ENCODE results near the gene FBXL13. TPM values are rescaled to one million over a fixed set of nuclear protein-coding genes. Genes with fewer than 3 reads are reported as not detected.
"Not testable (repeated sequence)": the region's sequence is repeated elsewhere in the genome, so short reads cannot be mapped to it uniquely, and the experiment has no call there.

FBXL13 gene
- total RNA-seq, 1 donor: 1.3 TPM

- no peak for DNase-seq (ENCODE audit: low read depth in 2 of 3, low spot score in 2 of 3)
Observed at GRCh38 chr7:103080923-103081322, 6.3 kb upstream of the FBXL13 start.

- DNase-seq (ENCODE audit: low read depth in 2 of 3, low spot score in 2 of 3): no peak
Observed at GRCh38 chr7:103079836-103080235, 5.2 kb upstream of the FBXL13 start.

GRCh38 chr7:103078226-103078625 lies 3.6 kb upstream of the FBXL13 start:
- peak in 1 of 3 donors; percentile 8 for DNase-seq (ENCODE audit: low read depth in 2 of 3, low spot score in 2 of 3)

GRCh38 chr7:103077318-103077717 lies 2.7 kb upstream of the FBXL13 start:
- no peak for DNase-seq (ENCODE audit: low read depth in 2 of 3, low spot score in 2 of 3)

- DNase-seq (ENCODE audit: low read depth in 2 of 3, low spot score in 2 of 3): no peak
Observed at GRCh38 chr7:103076764-103077163, 2.2 kb upstream of the FBXL13 start.

- peak; percentile 18 to 70 (median 70) for DNase-seq (ENCODE audit: low read depth in 2 of 3, low spot score in 2 of 3)
Observed at GRCh38 chr7:103075337-103075918, 832 bp upstream of the FBXL13 start.

GRCh38 chr7:103073989-103074518 lies 542 bp downstream of the FBXL13 start:
- DNase-seq (ENCODE audit: low read depth in 2 of 3, low spot score in 2 of 3): no peak

- DNase-seq (ENCODE audit: low read depth in 2 of 3, low spot score in 2 of 3): no peak
Observed at GRCh38 chr7:103071000-103071399, 3.6 kb downstream of the FBXL13 start.

GRCh38 chr7:103068414-103069403 lies 5.9 kb downstream of the FBXL13 start:
- no peak for DNase-seq (ENCODE audit: low read depth in 2 of 3, low spot score in 2 of 3)

- DNase-seq (ENCODE audit: low read depth in 2 of 3, low spot score in 2 of 3): peak in 2 of 3 donors; percentile 60 to 70
Observed at GRCh38 chr7:103065667-103066066, 8.9 kb downstream of the FBXL13 start.

- DNase-seq (ENCODE audit: low read depth in 2 of 3, low spot score in 2 of 3): no peak
Observed at GRCh38 chr7:103063895-103064294, 10.7 kb downstream of the FBXL13 start.

- no peak for DNase-seq (ENCODE audit: low read depth in 2 of 3, low spot score in 2 of 3)
Observed at GRCh38 chr7:103059471-103059870, 15.1 kb downstream of the FBXL13 start.

- DNase-seq (ENCODE audit: low read depth in 2 of 3, low spot score in 2 of 3): peak in 1 of 3 donors; percentile 39
Observed at GRCh38 chr7:103058122-103058521, 16.5 kb downstream of the FBXL13 start.

GRCh38 chr7:103056006-103056405 lies 18.6 kb downstream of the FBXL13 start:
- DNase-seq (ENCODE audit: low read depth in 2 of 3, low spot score in 2 of 3): not testable (repeated sequence)

- peak in 1 of 3 donors; percentile 27 for DNase-seq (ENCODE audit: low read depth in 2 of 3, low spot score in 2 of 3)
Observed at GRCh38 chr7:103051519-103051918, 23.1 kb downstream of the FBXL13 start.

GRCh38 chr7:103048833-103049232 lies 25.8 kb downstream of the FBXL13 start:
- no peak for DNase-seq (ENCODE audit: low read depth in 2 of 3, low spot score in 2 of 3)

GRCh38 chr7:103041815-103042214 lies 32.8 kb downstream of the FBXL13 start:
- not testable (repeated sequence) for DNase-seq (ENCODE audit: low read depth in 2 of 3, low spot score in 2 of 3)

GRCh38 chr7:103037823-103038739 lies 36.5 kb downstream of the FBXL13 start:
- not testable (repeated sequence) for DNase-seq (ENCODE audit: low read depth in 2 of 3, low spot score in 2 of 3)

- DNase-seq (ENCODE audit: low read depth in 2 of 3, low spot score in 2 of 3): no peak
Observed at GRCh38 chr7:103037476-103037822, 37.1 kb downstream of the FBXL13 start.

GRCh38 chr7:103034318-103034717 lies 40.3 kb downstream of the FBXL13 start:
- not testable (repeated sequence) for DNase-seq (ENCODE audit: low read depth in 2 of 3, low spot score in 2 of 3)

GRCh38 chr7:103031781-103032180 lies 42.8 kb downstream of the FBXL13 start:
- DNase-seq (ENCODE audit: low read depth in 2 of 3, low spot score in 2 of 3): no peak

Measured in hematopoietic multipotent progenitor cell (in vitro differentiated cells).